ENCODE results near the gene GNAL.

Gene GNAL

DNA sequence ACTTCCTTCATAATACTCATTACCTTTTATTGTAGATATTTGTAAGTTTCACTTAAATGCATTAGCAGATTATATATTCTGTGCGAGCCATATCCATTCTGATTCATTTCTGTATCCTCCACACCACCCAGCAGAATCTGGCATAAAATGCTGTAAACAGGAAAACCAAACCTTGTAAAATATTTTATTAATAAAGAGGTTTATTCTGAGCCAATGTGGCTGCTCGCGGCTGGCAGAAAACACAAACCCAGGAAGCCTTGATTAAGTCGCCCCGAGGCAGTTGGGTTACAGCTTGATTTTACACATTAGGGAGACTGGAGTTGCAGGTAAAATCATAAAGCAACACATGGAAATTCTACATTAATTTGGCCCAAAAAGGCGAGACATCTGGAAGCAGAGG, 40.5 kb downstream of the GNAL start:
- no peak for DNase-seq

- DNase-seq: peak; percentile 11 to 42
Observed at GRCh38 chr18:11733031-11733430, 44.0 kb downstream of the GNAL start.

GRCh38 chr18:11736656-11737055, 47.6 kb downstream of the GNAL start:
- no peak for DNase-seq

DNA sequence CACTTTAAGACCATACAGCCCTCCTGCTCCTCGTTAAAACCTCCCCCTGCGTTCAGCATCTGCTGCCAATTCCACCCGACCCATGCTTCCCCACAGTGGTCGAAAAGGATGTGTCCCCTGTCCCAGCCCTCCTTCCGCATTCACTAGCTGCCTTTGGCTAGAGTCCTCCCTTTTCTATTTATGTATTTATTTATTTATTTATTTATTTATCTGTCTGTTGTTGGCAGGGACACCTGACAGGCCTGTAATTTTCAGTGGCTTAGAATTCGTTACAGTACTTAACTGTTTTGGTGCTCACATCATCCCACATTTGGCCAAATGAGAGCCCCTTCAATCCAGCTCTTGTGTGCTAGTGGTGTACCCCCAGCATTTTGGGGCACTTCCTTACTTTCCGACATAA, 50.8 kb downstream of the GNAL start:
- no peak for DNase-seq

DNA sequence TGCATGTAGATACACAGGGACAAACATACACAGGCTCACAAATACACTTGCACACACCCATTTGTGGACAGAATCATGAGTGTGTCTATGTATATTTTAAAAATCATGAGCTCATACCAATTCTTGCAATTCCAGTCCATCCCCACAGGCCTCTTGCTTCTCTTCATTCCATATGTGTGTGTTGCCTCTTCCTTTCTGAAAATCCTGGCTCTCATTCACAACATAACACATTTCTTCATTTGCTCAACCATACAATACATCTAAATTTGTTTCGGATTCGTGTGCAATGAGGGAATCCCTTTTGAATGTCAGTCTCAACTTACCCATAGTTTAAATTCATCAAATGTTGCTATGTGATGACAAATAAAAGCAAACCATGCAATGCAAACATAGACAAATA, 51.4 kb downstream of the GNAL start:
- no peak for DNase-seq

DNA sequence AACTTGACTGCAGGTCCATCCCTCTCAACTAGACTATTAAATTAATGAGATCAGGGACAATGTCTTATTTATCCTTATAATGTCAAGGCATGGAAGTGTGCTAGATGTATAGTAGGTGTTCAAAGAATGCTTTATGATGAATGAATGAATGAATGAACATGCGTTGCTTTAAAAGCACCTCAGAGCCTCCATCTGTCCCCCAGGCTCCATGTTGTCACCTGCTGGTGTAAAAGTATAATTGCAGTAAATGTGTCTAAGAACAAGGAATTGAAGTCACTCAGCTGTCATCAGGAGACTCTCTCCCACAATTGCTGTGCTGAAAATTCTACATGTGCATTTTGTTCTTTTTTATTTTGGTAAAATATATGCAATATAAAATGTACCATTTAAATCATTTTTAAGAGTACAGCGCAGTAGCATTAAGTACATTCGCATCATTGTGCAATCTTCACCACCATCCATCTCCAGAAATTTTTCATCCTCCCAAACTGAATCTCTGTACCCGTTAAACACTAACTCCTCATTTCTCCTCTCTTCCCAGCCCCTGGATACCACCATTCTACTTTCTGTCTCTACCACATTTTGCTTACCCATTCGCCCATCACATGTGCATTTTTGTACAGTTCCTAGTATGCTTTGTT, 52.6 kb downstream of the GNAL start:
- DNase-seq: no peak

GRCh38 chr18:11745521-11745920, 56.5 kb downstream of the GNAL start:
- no peak for DNase-seq

DNA sequence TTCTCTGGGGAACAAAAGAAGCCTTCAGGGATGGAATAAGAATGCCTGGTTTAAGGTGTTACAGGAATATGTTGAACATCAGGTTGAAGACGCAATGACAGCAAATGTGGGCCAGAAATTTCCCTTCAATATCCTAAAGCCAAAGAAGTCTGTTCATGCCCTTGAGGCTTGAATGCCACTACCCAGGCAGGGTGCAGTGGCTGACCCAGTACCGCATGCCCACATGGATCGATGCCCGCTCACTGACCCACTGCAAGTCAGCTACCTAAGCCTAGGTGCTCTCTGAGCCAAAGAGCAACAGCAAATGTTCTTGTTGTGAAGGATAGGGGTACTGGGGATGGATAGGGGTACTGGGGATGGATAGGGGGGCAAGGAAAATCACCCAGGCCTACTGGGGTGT, 58.2 kb downstream of the GNAL start:
- no peak for DNase-seq

DNA sequence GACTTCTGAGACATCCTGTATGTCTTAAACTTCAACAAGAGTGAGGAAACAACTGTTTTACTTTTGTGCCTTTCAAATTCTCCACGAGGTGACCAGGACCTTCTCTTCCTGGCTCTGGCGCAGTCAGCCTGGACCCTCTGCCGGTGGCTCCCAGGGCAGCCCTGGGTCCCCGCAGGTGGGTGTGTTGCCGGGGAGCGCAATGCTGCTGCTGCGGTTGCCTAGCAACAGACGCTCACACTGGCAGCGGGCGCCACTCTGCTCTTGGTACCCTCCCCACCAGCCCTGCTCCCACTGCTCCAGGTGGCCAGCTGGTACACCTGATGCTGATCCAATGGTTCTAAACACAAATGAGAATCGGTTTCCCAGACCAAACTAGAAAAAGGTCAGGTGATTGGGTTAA, 58.7 kb downstream of the GNAL start:
- DNase-seq: no peak

- no peak for DNase-seq
Observed at GRCh38 chr18:11749305-11749704, 60.2 kb downstream of the GNAL start.

DNA sequence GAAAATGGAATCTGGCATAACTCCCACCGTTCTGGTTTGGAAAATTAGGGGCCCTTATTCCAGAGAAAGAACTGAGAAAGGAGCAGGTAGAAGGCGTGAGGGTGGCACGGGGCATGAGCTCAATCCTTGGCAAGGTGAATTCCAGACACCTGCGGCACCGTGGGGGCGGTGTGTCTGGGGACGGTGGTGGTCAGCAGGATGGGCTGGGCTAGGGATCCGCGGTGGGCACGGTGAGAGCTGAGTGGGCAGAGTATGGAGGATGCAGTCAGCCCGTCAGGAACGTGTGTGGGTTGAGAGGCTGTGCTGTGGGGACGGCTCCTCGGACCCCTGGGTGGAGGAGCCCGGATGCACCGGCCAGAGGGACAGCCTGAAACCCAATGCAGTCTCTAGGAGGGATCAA, 61.1 kb downstream of the GNAL start:
- no peak for DNase-seq

GRCh38 chr18:11750581-11751310, 61.7 kb downstream of the GNAL start:
- no peak for DNase-seq

DNA sequence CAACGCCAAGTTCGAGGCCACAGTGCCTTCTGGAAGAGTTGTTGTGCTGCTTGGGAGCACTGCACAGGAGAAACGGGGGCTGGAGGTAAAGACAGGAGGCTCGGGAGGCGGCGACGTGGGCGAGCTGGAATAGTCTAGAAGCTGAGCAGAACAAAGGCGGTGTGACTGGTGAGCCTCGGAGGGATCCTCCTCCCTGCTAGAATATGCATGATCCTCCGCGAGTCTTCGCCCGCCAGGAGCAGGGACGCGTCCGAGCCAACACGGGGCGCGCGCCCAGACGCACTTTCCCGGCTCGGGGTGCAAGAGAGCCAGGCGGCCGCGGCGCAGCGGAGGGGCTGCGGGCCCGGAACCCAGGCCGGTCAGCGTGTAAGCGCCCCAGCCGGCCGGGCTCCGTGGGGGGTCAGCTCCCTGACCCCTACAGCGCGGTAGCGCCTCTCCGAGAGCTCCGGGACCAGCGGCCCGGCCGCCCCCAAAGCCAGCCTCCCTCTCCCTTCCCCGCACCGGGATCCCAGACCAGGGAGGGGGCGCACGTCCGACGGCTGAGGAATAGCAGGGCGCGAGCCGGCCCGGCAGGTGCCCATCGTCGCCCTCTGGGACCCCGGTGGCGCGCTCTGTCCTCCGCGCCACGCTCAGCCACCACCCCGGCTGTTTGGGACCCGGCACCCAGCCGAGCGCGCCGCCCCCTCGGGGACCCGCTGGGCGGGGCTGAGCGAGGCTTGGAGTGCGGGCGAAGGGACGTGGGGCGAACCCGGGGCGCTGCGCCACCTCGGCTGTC, 62.5 kb downstream of the GNAL start:
- DNase-seq: no peak

DNA sequence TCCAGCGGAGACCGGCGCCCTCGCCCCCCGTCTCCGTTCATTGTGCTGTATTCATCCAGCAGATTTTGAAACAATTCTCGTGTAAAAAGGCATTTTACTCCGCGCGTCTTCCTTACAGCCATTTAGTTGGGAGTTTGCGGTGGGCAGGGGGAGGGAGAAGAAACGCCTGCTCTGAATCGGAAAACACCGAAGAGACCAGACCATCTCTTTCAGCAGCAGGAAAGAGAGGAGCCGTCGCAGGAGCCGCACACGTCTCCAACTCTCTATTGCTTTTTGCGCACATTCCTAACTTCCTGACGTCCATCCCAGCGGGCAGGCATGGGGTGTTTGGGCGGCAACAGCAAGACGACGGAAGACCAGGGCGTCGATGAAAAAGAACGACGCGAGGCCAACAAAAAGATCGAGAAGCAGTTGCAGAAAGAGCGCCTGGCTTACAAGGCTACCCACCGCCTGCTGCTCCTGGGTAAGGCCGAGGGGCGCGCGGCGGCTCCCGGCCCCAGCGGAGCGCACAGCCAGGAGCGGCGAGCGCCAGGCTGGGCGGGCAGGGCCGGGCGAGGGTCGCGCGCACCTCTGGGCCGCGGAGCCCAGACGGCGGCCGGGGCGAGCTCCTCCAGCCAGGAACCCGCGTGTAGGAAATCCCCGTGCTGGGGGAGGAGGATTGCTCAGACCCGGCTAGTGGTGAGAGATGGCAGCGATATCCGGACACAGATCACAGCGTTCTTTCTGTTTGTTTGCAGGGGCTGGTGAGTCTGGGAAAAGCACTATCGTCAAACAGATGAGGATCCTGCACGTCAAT, 63.2 kb downstream of the GNAL start:
- DNase-seq: no peak

DNA sequence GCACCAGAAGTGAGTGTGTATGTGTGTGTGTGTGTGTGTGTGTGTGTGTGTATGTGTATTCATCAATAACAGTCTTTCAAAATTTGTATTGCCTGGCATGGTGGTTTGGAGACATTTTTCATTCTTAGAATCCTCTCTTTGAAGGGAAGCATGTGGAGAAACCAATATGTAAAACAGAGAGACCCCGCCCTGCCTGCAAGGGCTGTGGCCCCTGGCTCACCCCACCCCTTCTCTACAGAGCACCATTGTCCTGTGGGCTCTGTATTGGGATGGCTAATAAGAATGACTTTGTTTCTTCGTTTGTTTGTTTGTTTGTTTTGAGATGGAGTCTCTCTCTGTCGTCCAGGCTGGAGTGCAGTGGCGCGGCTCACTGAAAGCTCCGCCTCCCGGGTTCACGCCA, 65.9 kb downstream of the GNAL start:
- no peak for DNase-seq

- no peak for DNase-seq
Observed at GRCh38 chr18:11757084-11757590, 68.1 kb downstream of the GNAL start.

DNA sequence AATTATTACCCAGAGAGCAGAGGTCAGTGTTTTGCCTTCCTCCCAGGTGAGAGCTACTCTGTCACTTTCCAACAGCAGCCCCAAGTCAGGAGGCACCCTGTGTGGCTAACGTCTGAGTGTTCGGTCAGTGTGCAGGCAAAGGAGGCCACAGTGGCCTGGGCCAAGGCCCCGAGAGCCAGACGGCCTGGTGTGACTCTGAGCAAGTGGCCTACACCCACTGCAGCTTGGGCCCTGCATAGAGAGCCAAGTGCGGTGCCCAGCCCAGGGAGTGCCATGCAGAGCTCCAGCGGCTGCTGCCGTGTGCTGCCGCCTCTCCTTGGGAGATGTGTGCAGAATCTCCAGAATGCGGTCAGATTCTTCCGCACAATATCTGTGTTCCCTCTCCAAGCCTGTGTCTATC, 70.4 kb downstream of the GNAL start:
- no peak for DNase-seq

GRCh38 chr18:11760498-11761167, 71.6 kb downstream of the GNAL start:
- DNase-seq: no peak

GRCh38 chr18:11761553-11761952, 72.5 kb downstream of the GNAL start:
- DNase-seq: no peak

GRCh38 chr18:11762429-11762828, 73.4 kb downstream of the GNAL start:
- DNase-seq: no peak

DNA sequence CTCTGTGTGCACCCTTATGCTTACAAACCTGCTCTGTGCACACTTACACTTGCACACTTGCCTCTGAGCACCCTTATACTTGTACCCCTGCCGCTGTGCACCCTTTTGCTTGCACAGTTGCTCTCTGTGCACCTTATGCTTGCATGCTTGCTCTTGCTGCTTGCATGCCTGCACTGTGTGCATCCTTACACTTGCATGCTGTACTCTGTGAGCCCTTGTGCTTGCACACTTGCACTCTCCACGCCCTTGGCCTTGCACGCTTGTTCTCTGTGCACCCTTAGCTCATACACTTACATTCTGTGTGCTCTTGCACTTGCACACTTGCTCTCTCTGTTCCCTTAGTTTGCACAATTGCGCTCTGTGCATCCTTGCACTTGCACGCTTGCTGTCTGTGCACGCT, 78.3 kb downstream of the GNAL start:
- no peak for DNase-seq

DNA sequence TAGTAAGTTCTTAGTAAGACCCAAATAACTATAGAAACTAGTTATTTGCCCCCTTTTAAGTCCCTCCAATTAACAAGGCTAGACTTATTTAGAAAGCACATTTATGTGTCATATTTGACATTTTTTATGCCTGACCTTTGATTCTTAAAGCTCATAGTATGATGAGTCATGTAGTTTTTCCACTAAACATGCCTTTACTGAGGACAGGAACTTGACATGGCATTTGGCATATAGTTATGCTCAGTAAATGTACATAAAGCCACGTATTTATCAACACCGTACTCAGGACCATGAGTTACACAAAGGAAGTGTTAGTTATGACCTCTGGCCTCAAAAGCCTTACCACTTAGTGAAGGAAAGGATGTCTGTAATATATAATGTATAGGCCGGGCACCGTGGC, 78.9 kb downstream of the GNAL start:
- no peak for DNase-seq
